ENCODE data around the gene ARHGEF28. TPM values are rescaled to one million over a fixed set of nuclear protein-coding genes. Genes with fewer than 3 reads are reported as not detected.

Gene ARHGEF28
- total RNA-seq, 4 donors from 2014 or later, result 9.8 to 18.7 (median 18.6) TPM

DNA sequence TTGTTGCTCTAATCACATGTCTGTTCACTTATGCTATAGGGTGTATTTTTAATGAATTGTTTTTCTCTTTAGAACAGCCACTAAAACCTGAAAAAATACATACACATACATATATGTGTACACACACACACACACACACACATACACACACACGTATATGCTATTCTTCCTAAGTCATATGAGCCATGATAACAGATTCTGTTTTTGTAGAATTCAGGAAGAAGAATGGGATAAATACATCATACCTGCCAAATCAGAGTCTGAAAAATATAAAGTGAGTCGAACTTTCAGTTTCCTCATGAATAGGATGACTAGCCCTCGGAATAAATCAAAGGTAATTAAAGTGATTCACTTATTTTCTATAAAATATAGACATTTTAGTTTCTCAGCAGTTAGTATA is 231.4 kb downstream of the ARHGEF28 start:
- 53 to 80% methylated on average over 3 of the region's 3 CpGs for WGBS, 2 donors (ENCODE audit: low coverage in 1 of 2)
- H3K9me3 ChIP-seq, result no peaks in the 10 kb centered on the region
- no peak overlapping the region for H3K27ac ChIP-seq
- in situ Hi-C loops (cut with MboI; ENCODE audit: low pct_ligation_motif_present in 1 of 4, low pct_unique_long_range_greater_than_20kb in 1 of 4, low sequenced_read_pairs in 3 of 4), result no loop called here
- intact Hi-C loops (cut with DNase I; ENCODE audit: low total_unique reads), result no loop called here
- TF ChIP-seq POLR2AphosphoS5 (IDR thresholded peaks at IDR 0.05), result no peak
- no peak for TF ChIP-seq EP300 (IDR thresholded peaks at IDR 0.05; ENCODE audit: low read depth)
- TF ChIP-seq, protein P1, sequence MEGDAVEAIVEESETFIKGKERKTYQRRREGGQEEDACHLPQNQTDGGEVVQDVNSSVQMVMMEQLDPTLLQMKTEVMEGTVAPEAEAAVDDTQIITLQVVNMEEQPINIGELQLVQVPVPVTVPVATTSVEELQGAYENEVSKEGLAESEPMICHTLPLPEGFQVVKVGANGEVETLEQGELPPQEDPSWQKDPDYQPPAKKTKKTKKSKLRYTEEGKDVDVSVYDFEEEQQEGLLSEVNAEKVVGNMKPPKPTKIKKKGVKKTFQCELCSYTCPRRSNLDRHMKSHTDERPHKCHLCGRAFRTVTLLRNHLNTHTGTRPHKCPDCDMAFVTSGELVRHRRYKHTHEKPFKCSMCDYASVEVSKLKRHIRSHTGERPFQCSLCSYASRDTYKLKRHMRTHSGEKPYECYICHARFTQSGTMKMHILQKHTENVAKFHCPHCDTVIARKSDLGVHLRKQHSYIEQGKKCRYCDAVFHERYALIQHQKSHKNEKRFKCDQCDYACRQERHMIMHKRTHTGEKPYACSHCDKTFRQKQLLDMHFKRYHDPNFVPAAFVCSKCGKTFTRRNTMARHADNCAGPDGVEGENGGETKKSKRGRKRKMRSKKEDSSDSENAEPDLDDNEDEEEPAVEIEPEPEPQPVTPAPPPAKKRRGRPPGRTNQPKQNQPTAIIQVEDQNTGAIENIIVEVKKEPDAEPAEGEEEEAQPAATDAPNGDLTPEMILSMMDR (IDR thresholded peaks at IDR 0.05), result no peak
- no peak for TF ChIP-seq POLR2A (IDR thresholded peaks at IDR 0.05)
- DNase-seq, result no peak
- H3K4me3 ChIP-seq, result no peak overlapping the region
- peaks cover 0 to 4% (median 0%) of the 10 kb centered on the region in 4 donors for H3K4me1 ChIP-seq
- H3K27me3 ChIP-seq, result no peaks in the 10 kb centered on the region
- H3K36me3 ChIP-seq, result no peaks in the 10 kb centered on the region

- H3K36me3 ChIP-seq, result no peaks in the 10 kb centered on the region
- H3K4me3 ChIP-seq, result no peak overlapping the region
- no peak for DNase-seq
- H3K4me1 ChIP-seq, result peaks cover 0 to 4% (median 0%) of the 10 kb centered on the region in 4 donors
- in situ Hi-C loops (cut with MboI; ENCODE audit: low pct_ligation_motif_present in 1 of 4, low pct_unique_long_range_greater_than_20kb in 1 of 4, low sequenced_read_pairs in 3 of 4), result no loop called here
- H3K27me3 ChIP-seq, result no peaks in the 10 kb centered on the region
- 81 to 89% methylated on average over 3 to 4 of the region's 4 CpGs for WGBS, 2 donors (ENCODE audit: low coverage in 1 of 2)
- TF ChIP-seq EP300 (IDR thresholded peaks at IDR 0.05; ENCODE audit: low read depth) (no peak), POLR2AphosphoS5 (IDR thresholded peaks at IDR 0.05) (no peak), POLR2A (IDR thresholded peaks at IDR 0.05) (no peak)
- TF ChIP-seq, protein P1 (IDR thresholded peaks at IDR 0.05), result no peak
- H3K27ac ChIP-seq, result no peak overlapping the region
- intact Hi-C loops (cut with DNase I; ENCODE audit: low total_unique reads), result no loop called here
- H3K9me3 ChIP-seq, result no peaks in the 10 kb centered on the region
These were observed 232.1 kb downstream of the ARHGEF28 start for GRCh38 chr5:73858054-73858453.

GRCh38 chr5:73858776-73859175 is 232.8 kb downstream of the ARHGEF28 start:
- H3K36me3 ChIP-seq, result no peaks in the 10 kb centered on the region
- no peaks in the 10 kb centered on the region for H3K9me3 ChIP-seq
- DNase-seq, result no peak
- in situ Hi-C loops (cut with MboI; ENCODE audit: low pct_ligation_motif_present in 1 of 4, low pct_unique_long_range_greater_than_20kb in 1 of 4, low sequenced_read_pairs in 3 of 4) (no loop called here), intact Hi-C loops (cut with DNase I; ENCODE audit: low total_unique reads) (no loop called here)
- no peak overlapping the region for H3K4me3 ChIP-seq
- 80 to 89% methylated on average over 3 of the region's 3 CpGs for WGBS, 2 donors (ENCODE audit: low coverage in 1 of 2)
- no peak overlapping the region for H3K27ac ChIP-seq
- TF ChIP-seq POLR2AphosphoS5 (IDR thresholded peaks at IDR 0.05), result no peak
- TF ChIP-seq, protein P1 (IDR thresholded peaks at IDR 0.05), result no peak
- no peak for TF ChIP-seq EP300 (IDR thresholded peaks at IDR 0.05; ENCODE audit: low read depth)
- TF ChIP-seq POLR2A (IDR thresholded peaks at IDR 0.05), result no peak
- H3K4me1 ChIP-seq, result peaks cover 0 to 4% (median 0%) of the 10 kb centered on the region in 4 donors
- no peaks in the 10 kb centered on the region for H3K27me3 ChIP-seq

DNA sequence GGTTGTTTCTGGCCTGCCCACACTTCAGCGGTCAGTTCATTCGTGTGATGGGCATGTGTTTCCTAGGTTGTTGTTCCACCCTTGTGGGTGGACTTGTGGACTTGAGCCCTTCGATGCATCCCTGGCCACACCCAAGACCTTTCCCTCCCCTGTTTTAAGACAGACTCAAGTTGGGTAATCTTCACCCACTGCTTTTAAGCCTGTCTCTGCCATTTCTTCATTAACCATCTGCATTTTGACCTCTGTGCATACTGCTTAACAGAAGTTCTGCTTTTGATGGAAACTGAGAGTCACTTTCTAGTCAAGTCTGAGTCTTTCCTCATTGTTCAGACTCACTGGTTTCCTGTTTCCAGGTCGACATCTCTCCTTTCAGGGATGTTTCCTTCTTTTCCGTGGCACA is 233.7 kb downstream of the ARHGEF28 start:
- TF ChIP-seq POLR2AphosphoS5 (IDR thresholded peaks at IDR 0.05) (no peak), EP300 (IDR thresholded peaks at IDR 0.05; ENCODE audit: low read depth) (no peak), POLR2A (IDR thresholded peaks at IDR 0.05) (no peak)
- TF ChIP-seq, protein P1 (IDR thresholded peaks at IDR 0.05), result no peak
- Histone ChIP-seq H3K4me3 (no peak overlapping the region), H3K4me1 (peaks cover 0 to under 1% (median 0%) of the 10 kb centered on the region in 4 donors), H3K27ac (no peak overlapping the region), H3K36me3 (no peaks in the 10 kb centered on the region), H3K27me3 (no peaks in the 10 kb centered on the region), H3K9me3 (no peaks in the 10 kb centered on the region)
- intact Hi-C loops (cut with DNase I; ENCODE audit: low total_unique reads), result no loop called here
- in situ Hi-C loops (cut with MboI; ENCODE audit: low pct_ligation_motif_present in 1 of 4, low pct_unique_long_range_greater_than_20kb in 1 of 4, low sequenced_read_pairs in 3 of 4), result no loop called here
- no peak for DNase-seq
- 69 to 74% methylated on average over 5 of the region's 5 CpGs for WGBS, 2 donors (ENCODE audit: low coverage in 1 of 2)
